ENCODE results near the gene CD4.

CD4 gene

GRCh38 chr12:6765634-6766581, 23.4 kb upstream of the CD4 start, which contains the start of gene PTMS:
Gene PTMS (plus strand): TSS chr12:6766363. CDS start chr12:6766706, 343 bp downstream.
- no peak for DNase-seq

- peak; percentile 44 for DNase-seq
Observed at GRCh38 chr12:6766651-6767349, 22.5 kb upstream of the CD4 start.

GRCh38 chr12:6767353-6768319, 21.7 kb upstream of the CD4 start:
- no peak for DNase-seq

GRCh38 chr12:6768437-6768914, 20.9 kb upstream of the CD4 start:
- no peak for DNase-seq

GRCh38 chr12:6768990-6769389, 20.3 kb upstream of the CD4 start:
- no peak for DNase-seq

GRCh38 chr12:6769666-6770065, 19.7 kb upstream of the CD4 start:
- DNase-seq = peak; percentile 61

GRCh38 chr12:6770094-6770493, 19.2 kb upstream of the CD4 start:
- DNase-seq = no peak

GRCh38 chr12:6770600-6770999, 18.7 kb upstream of the CD4 start:
- no peak for DNase-seq

- DNase-seq = no peak
Observed at GRCh38 chr12:6771091-6771495, 18.2 kb upstream of the CD4 start.

GRCh38 chr12:6771509-6772330, 17.6 kb upstream of the CD4 start:
- no peak for DNase-seq

GRCh38 chr12:6772331-6772695, 17.0 kb upstream of the CD4 start, which contains the start of gene LAG3:
Gene LAG3 (plus strand): TSS chr12:6772520. CDS start chr12:6772853, 333 bp downstream.
- DNase-seq = no peak

GRCh38 chr12:6772726-6773589, 16.4 kb upstream of the CD4 start:
- no peak for DNase-seq

- no peak for DNase-seq
Observed at GRCh38 chr12:6773590-6774351, 15.6 kb upstream of the CD4 start.

- DNase-seq = no peak
Observed at GRCh38 chr12:6774499-6775062, 14.7 kb upstream of the CD4 start.

GRCh38 chr12:6775185-6776174, 13.8 kb upstream of the CD4 start:
- no peak for DNase-seq

GRCh38 chr12:6777386-6777785, 11.9 kb upstream of the CD4 start:
- DNase-seq = no peak

GRCh38 chr12:6778217-6778573, 11.1 kb upstream of the CD4 start:
- DNase-seq = no peak
